ENCODE results near the gene MPI.

DNA sequence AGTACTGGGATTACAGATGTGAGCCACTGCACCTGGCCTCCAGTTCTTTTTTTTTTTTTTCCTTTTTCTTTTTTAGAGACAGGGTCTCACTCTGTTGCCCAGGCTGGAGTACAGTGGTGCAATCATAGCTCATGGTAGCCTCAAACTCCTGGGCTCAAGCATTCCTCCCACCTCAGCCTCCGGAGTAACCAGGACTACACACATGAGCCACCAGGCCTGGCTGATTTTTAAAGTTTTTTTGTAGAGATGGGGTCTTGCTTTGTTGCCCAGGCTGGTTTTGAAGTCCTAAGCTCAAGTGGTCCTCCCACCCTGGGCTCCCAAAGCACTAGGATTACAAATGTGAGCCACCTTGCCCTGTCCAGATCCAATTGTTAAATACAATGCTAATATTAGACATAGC, 33.3 kb upstream of the MPI start:
- TF ChIP-seq, protein P1, sequence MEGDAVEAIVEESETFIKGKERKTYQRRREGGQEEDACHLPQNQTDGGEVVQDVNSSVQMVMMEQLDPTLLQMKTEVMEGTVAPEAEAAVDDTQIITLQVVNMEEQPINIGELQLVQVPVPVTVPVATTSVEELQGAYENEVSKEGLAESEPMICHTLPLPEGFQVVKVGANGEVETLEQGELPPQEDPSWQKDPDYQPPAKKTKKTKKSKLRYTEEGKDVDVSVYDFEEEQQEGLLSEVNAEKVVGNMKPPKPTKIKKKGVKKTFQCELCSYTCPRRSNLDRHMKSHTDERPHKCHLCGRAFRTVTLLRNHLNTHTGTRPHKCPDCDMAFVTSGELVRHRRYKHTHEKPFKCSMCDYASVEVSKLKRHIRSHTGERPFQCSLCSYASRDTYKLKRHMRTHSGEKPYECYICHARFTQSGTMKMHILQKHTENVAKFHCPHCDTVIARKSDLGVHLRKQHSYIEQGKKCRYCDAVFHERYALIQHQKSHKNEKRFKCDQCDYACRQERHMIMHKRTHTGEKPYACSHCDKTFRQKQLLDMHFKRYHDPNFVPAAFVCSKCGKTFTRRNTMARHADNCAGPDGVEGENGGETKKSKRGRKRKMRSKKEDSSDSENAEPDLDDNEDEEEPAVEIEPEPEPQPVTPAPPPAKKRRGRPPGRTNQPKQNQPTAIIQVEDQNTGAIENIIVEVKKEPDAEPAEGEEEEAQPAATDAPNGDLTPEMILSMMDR (IDR thresholded peaks at IDR 0.05; ENCODE audit: low read depth, low read length): no peak
- TF ChIP-seq EZH2phosphoT487 (IDR thresholded peaks at IDR 0.05; ENCODE audit: low read depth): no peak
